Coronary artery (tissue), 2 donors: ENCODE results near the gene TMUB2.

ENCODE experiments used
- DNase-seq: peaks from one replicate; pipeline ENCODE4 v3.0.0-alpha.2; 2017; ENCODE audit warnings: low spot score
- H3K27ac ChIP-seq, 2 donors: fragments of 200-600 bp; sonication (generic); one replicate each; pipeline ENCODE4 v1.5.1; 2016 to 2019
- H3K4me3 ChIP-seq: fragments of 200-600 bp; sonication (generic); 2 replicates; pipeline ENCODE4 v1.5.1; 2016; ENCODE audit warnings: mild to moderate bottlenecking, moderate library complexity
- TF ChIP-seq, protein P1 (sequence below): fragments of 200-600 bp; sonication (generic); IDR thresholded peaks from one replicate; pipeline ENCODE4 v1.5.1; 2019; ENCODE audit warnings: antibody characterized with exemption

TMUB2 gene

DNA sequence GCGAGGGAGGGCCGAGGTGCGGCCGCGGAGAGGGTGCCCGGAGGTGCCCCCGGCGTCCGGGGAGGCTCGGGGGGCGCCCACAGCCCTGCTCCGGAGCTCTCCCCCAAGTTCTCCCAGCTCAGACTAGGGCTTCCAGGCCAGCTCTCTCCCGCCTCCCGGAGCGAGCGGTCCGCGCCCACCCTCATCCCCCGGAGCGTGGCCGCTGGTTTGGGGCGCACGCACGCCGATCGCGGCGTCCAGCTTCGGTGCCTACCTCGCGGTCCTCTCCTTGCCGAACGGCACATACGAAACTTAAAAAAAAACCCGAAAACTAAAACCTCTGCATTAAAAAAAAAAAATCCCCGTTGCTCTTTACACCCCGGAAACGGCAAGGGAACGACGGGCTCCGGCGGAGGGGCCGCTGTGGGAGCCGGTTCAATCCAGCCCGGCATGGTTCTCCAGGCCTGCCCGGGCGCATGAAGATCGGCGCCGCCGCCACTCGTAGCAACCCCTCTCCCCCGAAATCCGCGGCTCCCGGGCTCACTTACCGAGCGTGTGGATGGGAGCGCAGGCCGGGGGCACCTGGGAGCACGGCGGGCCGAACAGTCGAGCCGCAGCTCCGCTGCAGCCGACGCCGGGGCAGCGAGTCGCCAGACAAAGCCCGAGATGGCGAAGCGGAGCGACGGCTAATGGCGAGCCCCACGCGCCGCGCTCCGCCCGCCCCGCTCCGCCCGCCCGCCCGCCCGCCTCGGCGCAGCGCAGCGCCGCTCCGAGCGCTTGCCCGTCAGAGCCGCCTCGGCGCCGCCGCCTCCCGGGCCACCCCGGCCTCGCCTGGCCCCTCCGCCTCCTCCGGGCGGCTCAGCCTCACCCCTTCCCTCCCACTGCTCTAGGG lies 33.7 kb downstream of the TMUB2 start:
- DNase-seq, result no peak
- Histone ChIP-seq H3K4me3 (peak overlapping the region; percentile 89), H3K27ac (peak overlapping the region; percentile 98)
- TF ChIP-seq, protein P1, sequence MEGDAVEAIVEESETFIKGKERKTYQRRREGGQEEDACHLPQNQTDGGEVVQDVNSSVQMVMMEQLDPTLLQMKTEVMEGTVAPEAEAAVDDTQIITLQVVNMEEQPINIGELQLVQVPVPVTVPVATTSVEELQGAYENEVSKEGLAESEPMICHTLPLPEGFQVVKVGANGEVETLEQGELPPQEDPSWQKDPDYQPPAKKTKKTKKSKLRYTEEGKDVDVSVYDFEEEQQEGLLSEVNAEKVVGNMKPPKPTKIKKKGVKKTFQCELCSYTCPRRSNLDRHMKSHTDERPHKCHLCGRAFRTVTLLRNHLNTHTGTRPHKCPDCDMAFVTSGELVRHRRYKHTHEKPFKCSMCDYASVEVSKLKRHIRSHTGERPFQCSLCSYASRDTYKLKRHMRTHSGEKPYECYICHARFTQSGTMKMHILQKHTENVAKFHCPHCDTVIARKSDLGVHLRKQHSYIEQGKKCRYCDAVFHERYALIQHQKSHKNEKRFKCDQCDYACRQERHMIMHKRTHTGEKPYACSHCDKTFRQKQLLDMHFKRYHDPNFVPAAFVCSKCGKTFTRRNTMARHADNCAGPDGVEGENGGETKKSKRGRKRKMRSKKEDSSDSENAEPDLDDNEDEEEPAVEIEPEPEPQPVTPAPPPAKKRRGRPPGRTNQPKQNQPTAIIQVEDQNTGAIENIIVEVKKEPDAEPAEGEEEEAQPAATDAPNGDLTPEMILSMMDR, result no peak

DNA sequence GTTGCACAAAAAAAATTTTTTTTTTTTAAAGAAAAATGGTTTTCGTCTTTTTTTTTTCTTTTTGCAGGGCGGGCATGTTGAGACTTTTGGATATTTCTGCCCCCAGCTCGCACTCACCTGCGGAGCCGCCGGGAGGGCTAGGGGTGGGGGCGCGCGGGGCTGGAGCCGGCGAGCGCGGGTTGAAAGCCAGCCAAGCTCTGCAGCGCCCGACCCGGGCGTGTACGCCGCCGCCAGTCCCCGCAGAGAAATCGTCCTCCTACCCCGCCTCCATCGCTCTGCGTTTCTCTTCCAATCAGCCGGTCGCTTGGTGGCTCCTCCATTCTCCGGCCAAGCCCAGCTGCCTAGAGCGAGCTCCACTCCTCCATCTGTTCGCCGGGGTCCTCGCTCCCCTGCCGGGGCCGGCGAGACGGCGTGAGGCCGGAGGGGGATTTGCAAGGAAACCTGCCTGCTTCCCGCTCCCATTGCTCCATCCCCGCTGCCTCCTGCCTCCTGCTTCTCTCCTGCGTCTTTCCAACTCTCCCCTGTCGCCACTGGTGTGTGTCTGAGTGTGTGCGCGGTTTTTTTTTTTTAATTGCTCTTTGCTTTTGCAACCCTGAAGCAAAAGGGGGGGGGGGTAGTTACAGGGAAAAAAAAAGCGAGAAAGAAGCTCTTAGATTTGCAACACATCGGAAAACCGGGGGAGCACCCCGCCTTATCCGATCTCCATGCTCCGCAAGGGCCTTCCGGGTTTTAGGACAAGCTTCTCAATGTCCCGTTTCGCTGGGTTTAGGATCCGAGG lies 34.5 kb downstream of the TMUB2 start:
- peak; percentile 87 for DNase-seq
- TF ChIP-seq, protein P1, result no peak
- peak overlapping the region; percentile 98 for H3K27ac ChIP-seq

DNA sequence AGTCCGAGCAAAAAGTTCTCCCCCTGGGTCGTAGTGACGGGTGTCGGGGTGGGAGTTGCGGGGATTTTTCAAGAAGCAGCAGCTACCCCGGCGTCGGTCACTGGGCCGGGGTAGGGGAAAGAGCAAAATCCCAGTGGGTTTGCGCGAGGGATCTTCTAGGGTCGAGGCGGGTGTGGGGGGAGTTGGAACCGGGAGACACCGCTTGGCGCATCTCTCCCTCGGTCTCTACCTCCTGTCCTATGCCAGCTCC lies 35.0 kb downstream of the TMUB2 start:
- DNase-seq, result no peak
- Histone ChIP-seq H3K4me3 (peak overlapping the region; percentile 89), H3K27ac (peak overlapping the region; percentile 98)
- TF ChIP-seq, protein P1, result no peak

More for the DNA sequence above, 34.5 kb downstream of the TMUB2 start:
- peak overlapping the region; percentile 89 for H3K4me3 ChIP-seq

DNA sequence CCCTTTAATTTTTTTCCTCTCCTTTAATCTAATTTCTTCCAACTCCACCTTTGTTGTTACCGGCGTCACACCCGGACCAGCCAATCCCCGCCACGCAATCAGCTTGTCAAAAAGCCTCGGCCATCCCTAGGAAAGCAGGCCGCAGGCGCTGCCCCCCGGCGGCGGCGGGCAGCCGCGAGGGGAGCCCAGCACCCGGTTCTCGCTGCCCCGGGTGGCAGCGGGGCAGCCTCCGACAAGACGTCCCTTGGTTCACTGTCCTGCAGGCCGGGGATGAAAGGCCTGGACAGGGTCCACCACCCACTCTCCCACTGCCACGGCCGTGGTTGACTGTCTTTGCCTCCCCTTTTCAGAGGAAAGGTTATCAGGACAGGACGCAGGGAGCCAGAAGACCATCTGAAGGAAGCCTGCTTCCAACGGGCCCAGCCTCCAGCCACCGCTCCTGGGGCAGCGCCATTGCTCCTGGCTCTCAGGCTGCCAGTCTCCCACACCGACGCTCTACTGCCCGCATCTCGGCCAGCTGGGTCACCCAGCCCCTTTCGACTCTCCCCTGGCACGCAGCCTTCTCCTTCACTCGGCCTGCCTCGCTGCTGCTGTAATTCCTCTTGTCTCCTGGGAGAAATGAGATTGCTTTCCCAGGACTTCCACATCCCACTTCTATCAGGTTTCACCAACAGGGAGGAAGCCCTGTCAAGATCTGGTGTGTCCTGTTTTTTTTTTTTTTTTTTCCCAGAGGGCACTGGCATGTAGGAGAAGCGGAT lies 35.5 kb downstream of the TMUB2 start:
- H3K27ac ChIP-seq, result peak overlapping the region; percentile 98
- TF ChIP-seq, protein P1, result no peak
- peak overlapping the region; percentile 89 for H3K4me3 ChIP-seq
- DNase-seq, result peak; percentile 88

DNA sequence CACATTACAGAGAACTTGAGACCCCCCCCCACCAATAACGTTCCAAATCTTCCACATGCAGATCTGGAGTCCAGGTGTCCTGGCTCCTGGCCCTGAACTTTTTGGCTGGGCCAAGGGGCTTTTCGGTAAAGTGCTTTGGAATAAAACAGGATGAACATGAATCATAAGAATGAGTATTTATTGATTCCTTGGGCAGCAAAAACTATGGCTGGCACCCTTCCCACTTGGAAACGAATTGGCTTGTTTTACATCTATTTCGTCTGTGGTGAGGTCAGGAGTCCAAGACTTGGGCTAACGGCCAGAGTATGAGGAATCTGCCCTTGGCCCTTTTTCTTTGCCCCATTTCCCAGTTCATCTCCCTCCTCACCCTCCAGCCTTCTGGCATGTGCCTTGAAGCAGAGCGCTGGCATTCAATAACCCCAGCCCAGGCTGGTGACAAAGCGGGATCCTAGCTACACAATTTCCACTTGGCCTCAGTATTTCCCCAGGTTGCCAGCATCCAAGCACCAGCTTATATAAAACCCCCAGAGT lies 36.8 kb downstream of the TMUB2 start:
- TF ChIP-seq, protein P1, result no peak
- Histone ChIP-seq H3K27ac (peak overlapping the region; percentile 4 to 98), H3K4me3 (no peak overlapping the region)
- DNase-seq, result no peak

DNA sequence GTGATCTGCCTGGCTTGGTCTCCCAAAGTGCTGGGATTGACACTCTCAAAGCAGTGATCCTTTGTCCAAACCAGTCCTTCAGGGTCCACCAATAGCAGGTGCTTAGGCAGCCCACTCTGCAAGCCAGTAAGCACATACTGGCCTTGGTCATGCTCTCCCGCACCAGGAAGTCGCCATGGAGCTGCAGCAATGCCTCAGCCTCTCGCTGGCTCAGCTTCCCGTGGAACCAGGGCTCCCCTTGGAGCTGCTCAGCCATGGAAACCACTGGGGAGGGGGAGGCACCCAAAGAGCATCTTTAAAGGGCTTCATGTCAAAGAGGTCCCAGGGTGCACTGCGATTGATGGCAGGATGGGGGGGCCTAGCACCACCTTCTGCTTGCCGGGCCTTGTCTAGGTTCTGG lies 42.3 kb downstream of the TMUB2 start:
- H3K4me3 ChIP-seq, result no peak overlapping the region
- H3K27ac ChIP-seq, result no peak overlapping the region
- DNase-seq, result no peak
- TF ChIP-seq, protein P1, result no peak
